GM23248 (cell line): ENCODE measurements around the gene BTBD7. TPM values are rescaled to one million over a fixed set of nuclear protein-coding genes. Genes with fewer than 3 reads are reported as not detected.
A peak's percentile ranks its signal among the peaks of the same experiment; 100 is the strongest.

Source experiments
- DNase-seq: peaks from one replicate; pipeline ENCODE4 v3.0.0-alpha.2; 2015
- H2AFZ ChIP-seq: fragments of 200-600 bp; sonication (generic); 2 replicates; pipeline ENCODE4 v1.6.1; 2016; ENCODE audit warnings: antibody characterized with exemption
- H3F3A ChIP-seq: fragments of 200-600 bp; sonication (generic); 2 replicates; pipeline ENCODE4 v1.6.1; 2016; ENCODE audit warnings: mild to moderate bottlenecking, antibody characterized with exemption, mixed run types; ENCODE audit not compliant: insufficient read depth
- H3K27ac ChIP-seq: fragments of 200-600 bp; sonication (generic); 2 replicates; pipeline ENCODE4 v1.5.1; 2016; ENCODE audit warnings: mild to moderate bottlenecking
- H3K27me3 ChIP-seq: fragments of 200-600 bp; sonication (generic); replicated peaks from 2 replicates; pipeline ENCODE4 v1.6.1; 2016; ENCODE audit warnings: mild to moderate bottlenecking; ENCODE audit not compliant: insufficient read depth
- H3K36me3 ChIP-seq: fragments of 200-600 bp; sonication (generic); 2 replicates; pipeline ENCODE4 v1.6.1; 2016; ENCODE audit warnings: low read depth, mild to moderate bottlenecking
- H3K4me1 ChIP-seq: fragments of 200-600 bp; sonication (generic); 2 replicates; pipeline ENCODE4 v1.6.1; 2016; ENCODE audit warnings: mild to moderate bottlenecking; ENCODE audit not compliant: insufficient read depth
- H3K4me2 ChIP-seq: fragments of 200-600 bp; sonication (generic); one replicate; pipeline ENCODE4 v1.6.1; 2016; ENCODE audit warnings: mild to moderate bottlenecking; ENCODE audit not compliant: unreplicated experiment
- H3K4me3 ChIP-seq: fragments of 200-600 bp; sonication (generic); 2 replicates; pipeline ENCODE4 v1.5.1; 2016; ENCODE audit warnings: mild to moderate bottlenecking
- H3K79me2 ChIP-seq: fragments of 200-600 bp; sonication (generic); 2 replicates; pipeline ENCODE4 v1.6.1; 2016; ENCODE audit warnings: mild to moderate bottlenecking; ENCODE audit not compliant: insufficient read depth
- H3K9ac ChIP-seq: fragments of 200-600 bp; sonication (generic); 2 replicates; pipeline ENCODE4 v1.6.1; 2016; ENCODE audit warnings: mild to moderate bottlenecking
- H3K9me2 ChIP-seq: fragments of 200-600 bp; sonication (generic); 2 replicates; pipeline ENCODE4 v1.6.1; 2016; ENCODE audit warnings: mixed run types, mild to moderate bottlenecking, moderate library complexity; ENCODE audit not compliant: insufficient read depth
- H3K9me3 ChIP-seq: fragments of 200-600 bp; sonication (generic); one replicate; pipeline ENCODE4 v1.6.1; 2017; ENCODE audit warnings: low read depth
- H4K20me1 ChIP-seq: fragments of 200-600 bp; sonication (generic); 2 replicates; pipeline ENCODE4 v1.6.0; 2016; ENCODE audit not compliant: insufficient read depth
- EZH2 ChIP-seq: fragments of 200-600 bp; sonication (generic); IDR thresholded peaks from 2 replicates; pipeline ENCODE4 v1.6.1; 2018; ENCODE audit warnings: antibody characterized with exemption, mild to moderate bottlenecking; ENCODE audit not compliant: insufficient read depth, poor library complexity, severe bottlenecking
- EZH2phosphoT487 ChIP-seq: fragments of 200-600 bp; sonication (generic); IDR thresholded peaks from 2 replicates; pipeline ENCODE4 v1.6.1; 2018; ENCODE audit warnings: antibody characterized with exemption, moderate library complexity, mild to moderate bottlenecking, low read depth; ENCODE audit not compliant: insufficient read depth
- WGBS, 2 experiments: methylation state at CpG; one replicate each; pipeline ENCODE4 v1.1.6; 2015 to 2017; ENCODE audit warnings: low lambda C conversion rate in 2 of 2, low coverage in 1 of 2; ENCODE audit errors: missing lambda C conversion rate in 2 of 2; 5-methylcytosine and 5-hydroxymethylcytosine counted together
- in situ Hi-C: fragments of 300-500 bp; cut with MboI; formaldehyde crosslinking; loops from 2 replicates; pipeline ENCODE4 v1.15.0; 2020
- polyA plus RNA-seq: library from polyadenylated mRNA; unstranded; fragments of >200 nt; fragmentation: Nextera tagmentation; extraction: Ambion mirVana; gene quantifications from 2 replicates; pipeline ENCODE4 v1.2.1, GENCODE V29; 2016
- total RNA-seq: library from RNA; depleted of rRNA; stranded (reverse); fragments of >200 nt; shearing (Covaris generic); gene quantifications from 2 replicates; pipeline ENCODE4 v1.2.3, GENCODE V29; 2014; rRNA removed

BTBD7 gene, protein sequence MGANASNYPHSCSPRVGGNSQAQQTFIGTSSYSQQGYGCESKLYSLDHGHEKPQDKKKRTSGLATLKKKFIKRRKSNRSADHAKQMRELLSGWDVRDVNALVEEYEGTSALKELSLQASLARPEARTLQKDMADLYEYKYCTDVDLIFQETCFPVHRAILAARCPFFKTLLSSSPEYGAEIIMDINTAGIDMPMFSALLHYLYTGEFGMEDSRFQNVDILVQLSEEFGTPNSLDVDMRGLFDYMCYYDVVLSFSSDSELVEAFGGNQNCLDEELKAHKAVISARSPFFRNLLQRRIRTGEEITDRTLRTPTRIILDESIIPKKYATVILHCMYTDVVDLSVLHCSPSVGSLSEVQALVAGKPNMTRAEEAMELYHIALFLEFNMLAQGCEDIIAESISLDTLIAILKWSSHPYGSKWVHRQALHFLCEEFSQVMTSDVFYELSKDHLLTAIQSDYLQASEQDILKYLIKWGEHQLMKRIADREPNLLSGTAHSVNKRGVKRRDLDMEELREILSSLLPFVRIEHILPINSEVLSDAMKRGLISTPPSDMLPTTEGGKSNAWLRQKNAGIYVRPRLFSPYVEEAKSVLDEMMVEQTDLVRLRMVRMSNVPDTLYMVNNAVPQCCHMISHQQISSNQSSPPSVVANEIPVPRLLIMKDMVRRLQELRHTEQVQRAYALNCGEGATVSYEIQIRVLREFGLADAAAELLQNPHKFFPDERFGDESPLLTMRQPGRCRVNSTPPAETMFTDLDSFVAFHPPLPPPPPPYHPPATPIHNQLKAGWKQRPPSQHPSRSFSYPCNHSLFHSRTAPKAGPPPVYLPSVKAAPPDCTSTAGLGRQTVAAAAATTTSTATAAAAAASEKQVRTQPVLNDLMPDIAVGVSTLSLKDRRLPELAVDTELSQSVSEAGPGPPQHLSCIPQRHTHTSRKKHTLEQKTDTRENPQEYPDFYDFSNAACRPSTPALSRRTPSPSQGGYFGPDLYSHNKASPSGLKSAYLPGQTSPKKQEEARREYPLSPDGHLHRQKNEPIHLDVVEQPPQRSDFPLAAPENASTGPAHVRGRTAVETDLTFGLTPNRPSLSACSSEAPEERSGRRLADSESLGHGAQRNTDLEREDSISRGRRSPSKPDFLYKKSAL
- total RNA-seq (18.2 and 25.3 TPM in 2 replicates), polyA plus RNA-seq (13.1 and 14.3 TPM in 2 replicates)

DNA sequence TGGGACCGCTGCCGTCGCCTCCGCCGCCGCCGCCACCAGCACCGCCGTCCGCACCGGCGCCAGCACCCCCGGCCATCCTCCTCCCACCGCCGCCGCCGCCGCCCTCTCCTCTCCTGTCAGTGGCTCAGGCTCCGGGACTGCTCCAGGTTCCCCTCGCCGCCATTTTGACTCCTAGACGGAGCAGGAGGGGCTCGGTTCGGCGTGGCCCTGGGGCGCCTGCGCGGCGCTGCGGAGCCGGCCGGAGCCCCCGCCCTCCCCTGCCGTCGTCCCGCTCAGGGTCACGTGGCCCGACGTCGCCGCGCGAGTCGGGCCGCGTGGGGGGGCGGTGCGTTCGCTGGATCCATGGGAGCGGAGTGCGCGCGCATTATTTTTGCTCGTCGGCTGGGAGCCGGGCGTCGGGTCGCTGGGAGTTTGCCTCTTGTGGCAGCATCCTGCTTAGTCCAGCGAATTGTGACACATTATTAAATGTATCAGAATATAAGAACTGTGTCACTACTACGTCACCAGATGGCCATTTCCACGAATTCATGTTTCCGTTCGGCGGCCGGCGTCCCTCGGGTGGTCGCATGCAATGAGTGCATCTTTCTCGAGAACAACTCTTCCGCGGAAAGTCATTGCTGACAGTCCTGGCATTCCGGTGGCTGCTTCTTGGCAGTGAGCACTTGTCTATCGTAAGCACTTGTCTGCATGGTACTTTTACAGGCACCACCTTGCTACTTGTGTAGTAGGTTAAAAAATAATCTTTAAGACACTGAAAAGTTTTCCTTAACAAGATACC is at the start of gene BTBD7:
TSS of gene BTBD7 (minus strand) at position 184 of the 778 bp plus-strand sequence. CDS start 36,985 bp downstream, outside the sequence.
- Histone ChIP-seq H3K9me3 (no peaks in the 10 kb centered on the region), H3K9ac (peak within 1 kb of the TSS; percentile 97), H3K79me2 (peaks cover 58% of the 10 kb centered on the region), H3K36me3 (no peaks in the 10 kb centered on the region), H3K4me3 (peak within 1 kb of the TSS; percentile 82), H3K27me3 (no peaks in the 10 kb centered on the region), H3K4me1 (peaks cover 16% of the 10 kb centered on the region; the same call in 1 of the 2 replicates), H3K27ac (peak within 1 kb of the TSS; percentile 94), H2AFZ (peak within 1 kb of the TSS; percentile 89), H3K4me2 (peak within 1 kb of the TSS; percentile 94), H4K20me1 (peaks cover 5% of the 10 kb centered on the region; the same call in 1 of the 2 replicates), H3F3A (peaks cover 8% of the 10 kb centered on the region; the same call in 1 of the 2 replicates), H3K9me2 (no peaks in the 10 kb centered on the region)
- 0 to 1% methylated on average over 55 to 74 of the region's 74 CpGs for WGBS, 2 experiments
- DNase-seq = peak; percentile 100
- TF ChIP-seq EZH2 = no peak
- no peak for TF ChIP-seq EZH2phosphoT487
- in situ Hi-C loops = no loop called here

DNA sequence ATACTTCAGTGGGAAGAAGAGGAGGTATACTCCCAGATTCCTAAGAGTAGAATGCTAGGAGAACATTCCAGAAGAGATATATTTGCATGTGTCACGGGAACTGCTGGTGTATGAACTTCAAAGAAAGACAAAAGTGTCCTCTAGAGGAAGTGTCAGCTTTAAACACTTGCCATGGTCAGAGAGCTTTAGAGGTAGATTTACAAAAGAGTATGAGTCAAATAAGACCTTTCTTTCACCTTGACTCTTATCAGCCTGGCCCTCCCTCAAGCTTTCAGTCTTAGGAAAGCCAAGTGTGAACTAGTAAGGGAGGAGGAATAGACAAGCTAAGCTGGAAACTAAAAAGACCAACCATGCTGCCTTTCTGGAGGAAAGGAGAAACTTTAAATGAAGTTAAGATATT is 48.8 kb upstream of the BTBD7 start:
- Histone ChIP-seq H3K79me2 (no peaks in the 10 kb centered on the region), H3K9me3 (no peaks in the 10 kb centered on the region), H3F3A (no peaks in the 10 kb centered on the region), H4K20me1 (no peaks in the 10 kb centered on the region), H3K4me3 (no peak overlapping the region), H3K36me3 (no peaks in the 10 kb centered on the region), H3K4me2 (no peak overlapping the region), H3K4me1 (no peaks in the 10 kb centered on the region), H3K9me2 (no peaks in the 10 kb centered on the region), H2AFZ (no peak overlapping the region), H3K27ac (no peak overlapping the region), H3K9ac (no peak overlapping the region), H3K27me3 (no peaks in the 10 kb centered on the region; the same call in 1 of the 2 replicates)
- in situ Hi-C loops = no loop called here
- no peak for TF ChIP-seq EZH2phosphoT487
- TF ChIP-seq EZH2 = no peak
- DNase-seq = no peak
- 4 to 5% methylated on average over 1 of the region's 1 CpG for WGBS, 2 experiments

DNA sequence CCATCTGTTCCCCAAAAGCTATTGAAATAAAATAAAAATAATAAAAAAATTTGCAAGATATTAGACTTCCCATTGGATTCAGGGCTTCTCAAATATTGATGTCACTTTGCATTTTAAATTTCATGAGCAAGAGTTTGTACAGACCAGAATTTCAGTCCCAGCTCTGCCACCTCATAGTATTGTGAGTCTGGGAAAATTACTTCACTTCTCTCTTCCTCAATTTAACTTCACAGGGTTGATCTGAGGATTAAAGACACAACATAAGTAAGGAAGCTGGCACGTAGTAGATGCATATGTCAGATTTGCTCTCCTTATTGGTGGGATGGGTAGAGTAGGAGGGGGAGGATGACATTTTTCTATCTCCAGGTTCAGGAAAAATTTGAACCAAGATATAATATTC is 47.0 kb upstream of the BTBD7 start:
- WGBS, 2 experiments = 0 to 3% methylated on average over 1 of the region's 1 CpG

More for the DNA sequence above, 47.0 kb upstream of the BTBD7 start:
- no peak overlapping the region for H3K4me2 ChIP-seq
- no peak overlapping the region for H3K27ac ChIP-seq
- TF ChIP-seq EZH2 (no peak), EZH2phosphoT487 (no peak)
- no peaks in the 10 kb centered on the region; the same call in 1 of the 2 replicates for H3K27me3 ChIP-seq
- no peak overlapping the region for H3K9ac ChIP-seq
- H3K9me2 ChIP-seq = no peaks in the 10 kb centered on the region
- no peaks in the 10 kb centered on the region for H3K79me2 ChIP-seq
- H3K4me1 ChIP-seq = no peaks in the 10 kb centered on the region
- no peaks in the 10 kb centered on the region for H3K36me3 ChIP-seq
- DNase-seq = no peak
- H3K4me3 ChIP-seq = no peak overlapping the region
- H4K20me1 ChIP-seq = no peaks in the 10 kb centered on the region
- H3K9me3 ChIP-seq = no peaks in the 10 kb centered on the region
- in situ Hi-C loops = no loop called here
- H3F3A ChIP-seq = no peaks in the 10 kb centered on the region
- H2AFZ ChIP-seq = no peak overlapping the region
